NCI-H2171 treated with DMSO at 0.1 percent for 48 hours (cell line): ENCODE measurements around the gene AGK.

Experiments used
- DNase-seq: peaks from one replicate; lab custom pipeline; 2025; lab: John Stamatoyannopoulos, UW

The AGK gene

GRCh38 chr7:141586878-141587277 lies 35.7 kb downstream of the AGK start:
- no peak for DNase-seq

DNA sequence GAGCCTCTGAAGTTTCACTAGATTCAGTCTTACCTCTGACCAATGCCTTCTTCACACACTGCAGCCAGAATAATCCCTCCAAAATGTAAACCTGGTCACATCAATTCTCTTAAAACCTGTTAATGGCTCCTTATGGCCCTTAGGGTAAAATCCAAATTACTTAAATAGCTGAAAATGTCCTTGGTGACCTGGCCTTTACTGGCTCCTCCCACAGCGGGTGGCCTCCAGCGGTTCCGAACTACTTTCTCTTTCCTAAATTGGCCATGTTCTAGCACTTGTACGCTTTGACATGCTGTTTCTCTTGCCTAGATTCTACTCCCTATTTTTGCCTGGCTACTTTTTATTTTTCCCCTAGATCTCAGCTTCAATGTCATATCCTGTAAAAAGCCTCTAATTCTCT lies 36.1 kb downstream of the AGK start:
- DNase-seq, result no peak

DNA sequence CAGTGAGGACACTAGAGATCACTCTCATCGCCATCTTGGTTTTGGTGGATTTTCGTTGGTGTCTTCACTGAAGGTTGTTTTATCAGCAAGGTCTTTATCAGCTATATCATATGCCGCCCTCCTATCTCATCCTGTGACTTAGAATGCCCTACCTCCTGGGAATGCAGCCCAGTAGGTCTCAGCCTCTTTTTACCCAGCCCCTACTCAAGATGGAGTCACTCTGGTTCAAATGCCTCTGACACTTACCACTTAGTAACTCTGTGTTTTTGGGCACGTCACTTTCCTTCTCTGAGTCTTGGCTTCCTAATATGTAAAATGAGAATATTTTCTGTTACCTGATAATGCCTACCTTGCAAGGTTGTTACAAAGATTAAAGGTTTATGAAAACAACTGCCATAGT lies 37.7 kb downstream of the AGK start:
- no peak for DNase-seq

GRCh38 chr7:141590071-141590470 lies 38.9 kb downstream of the AGK start:
- no peak for DNase-seq

DNA sequence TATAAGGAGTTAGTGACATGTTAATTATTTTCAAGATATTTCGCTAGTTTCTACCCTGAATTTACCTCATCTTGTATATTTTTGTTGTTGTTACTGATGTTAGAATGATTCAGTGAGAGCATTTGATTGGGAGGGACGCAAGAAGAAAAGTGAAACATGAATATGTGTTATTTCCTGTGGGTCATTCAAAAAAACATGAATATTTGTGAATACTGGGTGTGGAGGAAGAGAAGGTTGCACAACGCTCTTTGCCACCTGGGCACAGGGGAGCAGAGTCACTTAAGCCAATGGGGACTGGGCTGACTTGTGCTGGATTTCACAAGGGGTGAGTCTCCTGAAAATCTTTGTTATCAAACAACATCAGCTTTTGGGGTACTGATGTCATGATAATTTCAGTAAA lies 39.5 kb downstream of the AGK start:
- DNase-seq, result no peak

- DNase-seq, result peak; percentile 11
Observed at GRCh38 chr7:141593134-141593533, 41.9 kb downstream of the AGK start.

- no peak for DNase-seq
Observed at GRCh38 chr7:141597966-141598365, 46.8 kb downstream of the AGK start.

- DNase-seq, result no peak
Observed at GRCh38 chr7:141598408-141598807, 47.2 kb downstream of the AGK start.

GRCh38 chr7:141600168-141601006 lies 49.2 kb downstream of the AGK start:
- DNase-seq, result no peak

DNA sequence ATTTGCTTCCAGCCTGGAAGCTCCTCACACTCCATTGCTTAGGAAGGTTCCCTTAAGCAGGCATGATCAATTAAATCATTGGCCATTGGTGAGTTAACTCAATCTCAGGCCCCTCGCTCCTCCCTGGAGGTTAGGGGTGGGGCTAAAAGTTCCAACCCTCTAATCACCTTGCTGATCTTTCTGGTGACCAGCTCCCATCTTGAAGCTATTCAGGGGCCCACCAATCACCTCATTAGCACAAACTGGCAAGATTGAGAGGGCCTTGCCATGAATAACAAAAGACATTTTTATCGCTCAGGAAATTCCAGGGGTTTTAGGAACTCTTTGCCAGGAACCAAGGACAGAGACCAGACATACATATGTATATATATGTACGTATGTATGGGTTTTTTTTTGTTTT lies 58.4 kb downstream of the AGK start:
- DNase-seq, result no peak

GRCh38 chr7:141610671-141611070 lies 59.5 kb downstream of the AGK start:
- DNase-seq, result peak; percentile 45

- no peak for DNase-seq
Observed at GRCh38 chr7:141612861-141613260, 61.7 kb downstream of the AGK start.

GRCh38 chr7:141617280-141617679 lies 66.1 kb downstream of the AGK start:
- no peak for DNase-seq

DNA sequence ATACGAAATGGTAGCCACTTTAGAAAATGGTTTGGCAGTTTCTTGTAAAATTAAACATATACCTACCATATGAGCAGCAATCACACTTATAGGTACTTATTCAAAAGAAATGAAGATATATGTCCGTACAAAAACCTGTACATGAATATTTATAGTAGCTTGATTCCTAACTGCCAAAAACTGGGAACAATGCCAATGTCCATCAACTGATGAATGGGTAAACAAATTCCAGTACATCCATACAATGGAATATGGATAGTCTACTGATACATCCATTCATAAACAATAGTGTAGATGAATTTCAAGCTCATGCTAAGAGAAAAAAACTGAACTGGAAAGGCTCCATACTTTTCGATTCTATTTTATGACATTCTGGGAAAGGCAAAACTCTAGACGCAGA lies 68.5 kb downstream of the AGK start:
- no peak for DNase-seq

- no peak for DNase-seq
Observed at GRCh38 chr7:141624763-141625162, 73.6 kb downstream of the AGK start.

DNA sequence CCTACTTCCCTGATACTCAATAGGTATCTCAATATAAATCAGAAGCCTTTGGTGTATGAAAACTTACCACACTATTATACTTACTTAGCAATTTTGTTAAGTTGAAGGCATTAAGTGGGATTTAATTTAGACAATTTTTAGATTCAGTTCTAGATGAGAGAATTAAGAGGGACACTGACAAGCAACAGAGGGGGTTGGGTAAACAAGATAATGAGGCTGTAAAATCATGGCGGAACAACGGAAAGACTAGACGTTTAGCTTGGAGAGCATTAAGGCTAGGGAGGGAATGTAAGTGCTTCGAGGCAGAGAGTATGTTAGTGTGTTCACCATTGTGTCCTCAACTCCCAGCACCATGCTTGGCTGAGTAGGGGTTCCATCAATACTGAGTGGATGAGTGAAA lies 79.4 kb downstream of the AGK start:
- DNase-seq, result no peak

GRCh38 chr7:141631525-141631924 lies 80.3 kb downstream of the AGK start:
- DNase-seq, result no peak

GRCh38 chr7:141634065-141634464 lies 82.9 kb downstream of the AGK start:
- no peak for DNase-seq

GRCh38 chr7:141636053-141636452 lies 84.8 kb downstream of the AGK start:
- no peak for DNase-seq

DNA sequence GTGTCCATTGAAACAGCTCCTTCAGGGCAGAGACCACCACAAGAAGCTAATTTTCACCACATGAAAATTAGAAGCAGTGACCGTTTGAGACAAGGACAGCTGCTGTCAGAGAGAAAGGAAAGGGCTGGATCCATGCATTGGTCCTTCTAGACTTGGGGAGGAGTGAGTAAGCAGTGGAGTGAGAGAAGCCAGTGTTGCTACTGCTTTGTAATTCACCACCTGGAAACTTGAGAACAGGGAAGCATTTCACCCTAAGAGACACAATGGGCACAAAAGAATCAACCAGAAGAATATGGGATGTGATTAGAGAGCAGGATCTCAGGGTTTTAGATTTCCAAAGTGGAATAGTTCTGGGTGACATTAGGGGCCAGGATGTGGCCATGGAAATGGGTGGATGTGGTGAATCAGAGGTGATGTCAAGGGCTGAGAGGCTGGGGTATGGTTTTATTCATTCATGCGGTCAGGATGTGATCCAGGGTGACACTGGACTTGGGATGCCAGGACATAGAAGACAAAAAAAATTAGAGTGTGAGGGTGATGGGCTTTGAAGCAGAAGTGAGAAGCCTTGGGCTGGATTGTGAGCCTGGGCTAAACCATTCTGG lies 89.1 kb downstream of the AGK start:
- DNase-seq, result no peak

DNA sequence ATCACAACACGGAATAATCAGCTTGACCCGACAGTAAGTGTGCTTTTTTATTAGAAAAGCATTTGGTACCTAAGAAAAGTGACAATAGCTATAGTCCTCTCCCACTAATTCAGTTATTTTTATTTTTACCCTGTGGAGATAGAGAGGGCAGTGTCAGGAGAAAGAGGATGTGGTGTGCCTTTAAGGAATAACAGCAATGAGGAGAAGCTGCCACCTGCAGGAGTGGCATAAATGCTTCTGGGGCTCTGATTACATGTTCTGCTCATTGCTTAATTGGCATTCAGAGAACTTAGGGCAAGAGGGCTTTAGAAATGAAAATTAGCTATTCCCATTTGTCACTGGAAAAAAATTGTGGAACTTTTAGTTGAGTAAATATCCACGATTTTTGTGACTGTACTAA lies 90.7 kb downstream of the AGK start:
- no peak for DNase-seq

DNA sequence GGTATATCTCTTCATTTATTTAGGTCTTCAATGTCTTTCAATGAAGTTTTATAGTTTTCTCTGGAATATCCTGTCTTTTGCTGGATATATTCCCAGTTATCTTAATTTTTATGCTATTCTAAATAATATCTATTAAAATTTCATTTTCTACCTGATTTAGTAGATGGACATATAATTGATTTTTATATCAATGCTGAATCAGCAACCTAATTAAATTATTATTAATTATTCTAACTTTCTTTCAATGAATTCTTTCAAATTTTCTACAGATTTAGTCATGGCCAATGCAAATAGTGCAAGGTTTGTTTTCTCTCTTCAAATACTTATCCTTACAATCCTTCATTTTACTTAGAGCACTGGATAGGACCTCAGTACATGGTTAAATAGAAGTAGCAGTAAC lies 94.0 kb downstream of the AGK start:
- DNase-seq, result no peak

DNA sequence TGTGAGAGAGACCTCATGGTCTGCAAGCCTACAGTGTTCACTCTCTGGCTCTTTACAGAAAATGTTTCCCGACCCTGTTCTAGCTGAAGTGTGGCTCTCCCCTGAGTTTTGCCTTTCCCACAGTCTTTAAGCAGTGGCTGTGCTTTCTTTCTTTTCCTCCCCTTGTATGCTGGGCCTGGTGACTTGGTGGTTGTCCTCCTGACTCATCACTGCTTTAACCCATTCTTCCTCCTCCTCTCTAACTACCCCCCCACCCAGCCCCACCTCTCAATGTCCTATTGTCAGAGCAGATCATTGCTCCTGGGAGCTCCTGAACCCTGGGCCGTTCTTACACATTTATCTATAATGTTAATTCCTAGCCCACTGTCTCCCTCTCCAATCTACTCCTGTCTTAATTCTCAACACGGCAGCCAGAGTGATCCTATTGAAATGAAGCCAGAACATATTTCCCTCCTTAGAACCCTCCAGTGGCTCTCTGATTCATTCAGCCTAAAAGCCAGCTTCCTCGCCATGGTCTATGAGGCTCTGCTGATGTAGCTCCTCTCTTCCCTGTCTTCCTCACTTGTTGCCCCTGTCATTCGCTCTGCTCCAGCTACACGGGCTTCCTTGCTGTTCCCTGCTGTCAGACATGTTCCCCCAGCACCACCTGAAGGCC lies 95.7 kb downstream of the AGK start:
- no peak for DNase-seq
